GM06990 (cell line): ENCODE measurements around the gene DDAH1.

Source experiments
- DNase-seq: peaks from one replicate; pipeline ENCODE4 v3.0.0-alpha.2; 2011; ENCODE audit not compliant: insufficient read length; ENCODE audit errors: extremely low read depth
- H3K27me3 ChIP-seq: replicated peaks from 2 replicates; pipeline ENCODE4 v1.6.0; 2011; ENCODE audit warnings: low read length; ENCODE audit not compliant: control insufficient read depth, insufficient read depth
- H3K36me3 ChIP-seq: 2 replicates; pipeline ENCODE4 v1.5.1; 2011; ENCODE audit warnings: low read length; ENCODE audit not compliant: control insufficient read depth, insufficient read depth
- H3K4me3 ChIP-seq: replicated peaks from 2 replicates; pipeline ENCODE4 v1.5.1; 2011; ENCODE audit warnings: low read depth, mild to moderate bottlenecking, control low read depth, low read length
- TF ChIP-seq, protein P1 (sequence below): IDR thresholded peaks from 2 replicates; pipeline ENCODE4 v1.5.1; 2011; ENCODE audit warnings: low read length, control low read depth, mild to moderate bottlenecking, inconsistent platforms; ENCODE audit not compliant: insufficient read depth, poor library complexity, severe bottlenecking

The DDAH1 gene

DNA sequence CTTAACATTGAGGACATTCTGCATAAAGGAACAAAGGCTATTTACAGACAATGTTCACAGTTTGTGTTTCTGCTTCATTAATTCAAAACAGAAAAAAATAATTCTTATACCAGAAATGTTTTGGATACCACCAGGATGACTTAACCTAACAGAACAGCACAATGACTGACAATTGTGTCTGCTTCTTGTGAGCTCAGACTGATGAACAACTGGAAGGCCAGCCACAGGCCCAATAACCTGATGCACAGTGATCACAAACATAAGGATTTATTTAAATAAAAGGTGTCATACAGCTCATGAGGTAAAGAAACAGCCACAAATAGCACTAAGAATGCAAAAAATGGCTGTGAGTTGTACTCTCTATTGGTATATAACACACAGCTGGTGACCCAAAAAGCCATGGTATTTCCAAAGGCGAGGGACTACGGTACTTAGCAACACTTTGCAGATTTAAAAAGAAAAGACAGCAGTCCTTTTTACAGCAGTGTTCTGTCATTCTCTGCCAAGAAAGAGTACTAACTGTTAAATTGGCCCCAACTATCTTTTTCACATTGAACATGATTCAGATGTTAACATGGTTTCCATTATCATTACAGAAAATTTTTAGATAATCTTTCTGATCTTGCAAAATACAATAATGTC, 32.1 kb upstream of the DDAH1 start:
- TF ChIP-seq, protein P1, sequence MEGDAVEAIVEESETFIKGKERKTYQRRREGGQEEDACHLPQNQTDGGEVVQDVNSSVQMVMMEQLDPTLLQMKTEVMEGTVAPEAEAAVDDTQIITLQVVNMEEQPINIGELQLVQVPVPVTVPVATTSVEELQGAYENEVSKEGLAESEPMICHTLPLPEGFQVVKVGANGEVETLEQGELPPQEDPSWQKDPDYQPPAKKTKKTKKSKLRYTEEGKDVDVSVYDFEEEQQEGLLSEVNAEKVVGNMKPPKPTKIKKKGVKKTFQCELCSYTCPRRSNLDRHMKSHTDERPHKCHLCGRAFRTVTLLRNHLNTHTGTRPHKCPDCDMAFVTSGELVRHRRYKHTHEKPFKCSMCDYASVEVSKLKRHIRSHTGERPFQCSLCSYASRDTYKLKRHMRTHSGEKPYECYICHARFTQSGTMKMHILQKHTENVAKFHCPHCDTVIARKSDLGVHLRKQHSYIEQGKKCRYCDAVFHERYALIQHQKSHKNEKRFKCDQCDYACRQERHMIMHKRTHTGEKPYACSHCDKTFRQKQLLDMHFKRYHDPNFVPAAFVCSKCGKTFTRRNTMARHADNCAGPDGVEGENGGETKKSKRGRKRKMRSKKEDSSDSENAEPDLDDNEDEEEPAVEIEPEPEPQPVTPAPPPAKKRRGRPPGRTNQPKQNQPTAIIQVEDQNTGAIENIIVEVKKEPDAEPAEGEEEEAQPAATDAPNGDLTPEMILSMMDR: no peak
- Histone ChIP-seq H3K36me3 (no peaks in the 10 kb centered on the region), H3K27me3 (no peaks in the 10 kb centered on the region), H3K4me3 (no peak overlapping the region)
- no peak for DNase-seq

DNA sequence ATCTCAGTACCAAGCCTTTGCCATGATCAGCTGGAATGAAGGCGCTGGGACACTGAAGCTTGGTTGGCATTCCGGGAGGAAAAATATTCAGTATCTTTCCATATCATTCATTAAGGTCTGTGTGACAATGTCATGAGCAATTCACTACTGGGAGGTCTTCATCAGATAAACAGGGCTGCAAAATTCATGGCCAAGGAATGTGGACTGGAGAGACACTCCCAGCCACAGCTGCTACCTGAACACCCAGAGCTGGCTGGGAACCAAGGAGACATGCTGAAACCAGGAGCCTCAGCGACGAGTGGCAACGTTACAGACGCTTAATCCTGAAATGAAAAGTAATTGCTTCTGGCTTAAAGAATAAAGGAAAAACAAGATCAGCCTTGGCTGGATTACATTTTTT, 30.6 kb upstream of the DDAH1 start:
- no peak for DNase-seq
- H3K4me3 ChIP-seq: no peak overlapping the region
- no peaks in the 10 kb centered on the region for H3K27me3 ChIP-seq
- TF ChIP-seq, protein P1: no peak
- H3K36me3 ChIP-seq: no peaks in the 10 kb centered on the region

DNA sequence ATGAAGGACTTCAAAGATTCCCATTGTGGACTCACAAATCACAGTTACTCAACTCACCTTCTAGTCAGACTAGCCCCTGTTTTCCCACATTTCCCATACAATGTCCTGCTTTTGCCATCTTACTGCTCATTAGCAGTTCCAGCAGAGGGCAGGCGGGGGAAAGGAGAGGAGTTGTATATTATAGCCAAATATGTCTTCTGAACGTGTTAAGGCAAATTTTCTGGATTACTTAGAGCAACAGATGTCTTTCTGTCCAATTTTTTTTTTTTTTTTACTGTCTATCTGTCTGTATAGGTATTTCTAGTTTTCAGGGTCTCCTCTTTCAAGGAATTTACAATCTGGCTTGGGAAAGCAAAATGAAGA, 29.9 kb upstream of the DDAH1 start:
- Histone ChIP-seq H3K36me3 (no peaks in the 10 kb centered on the region), H3K4me3 (no peak overlapping the region), H3K27me3 (no peaks in the 10 kb centered on the region)
- TF ChIP-seq, protein P1: no peak
- no peak for DNase-seq

DNA sequence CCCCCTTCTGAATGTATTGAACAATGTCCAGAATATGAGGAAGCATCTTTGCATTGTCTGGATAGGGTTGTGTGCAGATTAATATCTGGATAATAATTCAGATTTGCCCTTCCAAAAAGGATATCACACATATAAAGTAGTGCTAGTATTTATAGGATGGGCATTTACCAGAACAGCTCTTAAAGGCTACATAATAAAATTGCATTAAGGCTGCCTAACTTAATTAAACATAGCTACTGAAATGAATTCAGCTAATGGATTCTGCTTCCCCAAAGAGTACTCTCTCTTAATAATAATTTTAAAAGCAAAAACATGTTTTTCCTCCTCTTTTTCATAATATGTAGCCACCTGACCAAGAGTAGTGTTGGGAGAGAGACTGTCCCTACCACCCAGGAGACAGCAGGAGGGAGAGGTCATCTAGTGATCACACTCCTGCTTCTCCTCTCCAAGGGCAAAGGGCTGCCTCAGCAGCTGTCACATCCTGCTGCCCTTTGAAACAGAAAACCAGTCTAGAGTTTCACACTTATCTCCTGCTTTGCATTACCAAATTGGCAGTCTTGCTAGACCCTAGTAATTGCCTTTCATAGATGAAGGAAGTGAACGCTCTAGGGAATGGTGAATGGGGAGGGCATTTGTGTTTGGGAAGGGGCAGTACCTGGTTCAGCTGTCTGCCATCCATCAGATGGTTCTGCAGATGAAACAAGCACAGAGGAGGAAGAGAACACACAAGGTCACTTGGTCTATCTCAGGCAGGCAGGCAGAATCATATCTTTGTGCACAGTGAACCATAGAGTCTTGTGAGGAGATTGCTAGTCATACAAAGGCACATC, 29.3 kb upstream of the DDAH1 start:
- no peaks in the 10 kb centered on the region for H3K36me3 ChIP-seq
- DNase-seq: no peak
- no peaks in the 10 kb centered on the region for H3K27me3 ChIP-seq
- TF ChIP-seq, protein P1: no peak
- H3K4me3 ChIP-seq: no peak overlapping the region

DNA sequence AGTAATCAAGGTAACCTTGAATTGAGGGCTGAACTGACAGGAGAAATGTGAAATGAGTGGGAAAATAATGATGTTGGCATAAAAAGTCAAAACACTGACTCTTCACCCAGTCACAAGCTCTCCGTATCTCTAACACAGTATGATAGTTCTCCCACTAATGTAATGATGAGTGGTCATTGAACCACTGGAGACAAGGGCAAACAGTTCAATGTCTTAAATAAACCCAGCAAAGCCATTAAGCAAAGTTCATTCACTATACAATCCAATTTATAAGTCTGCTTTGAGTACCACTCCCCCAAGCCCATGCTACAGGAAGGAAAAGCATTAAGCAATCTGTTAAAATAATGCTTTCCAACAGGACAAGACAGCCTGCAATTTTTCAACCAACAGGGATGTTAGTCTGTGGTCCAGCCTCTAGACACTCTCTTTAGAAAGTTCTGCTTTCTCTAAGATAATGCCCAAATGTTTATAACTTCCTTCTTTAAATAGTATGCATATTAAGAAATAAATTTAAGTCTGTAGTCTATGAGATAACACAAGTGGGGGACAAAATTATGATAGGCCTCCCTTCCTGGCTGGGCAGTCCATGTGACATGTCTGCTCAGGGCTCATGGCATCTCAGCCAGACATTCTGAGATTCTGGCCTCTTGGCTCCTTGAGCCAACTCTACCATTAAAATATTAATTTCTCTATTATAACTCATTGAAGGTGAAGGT, 25.5 kb upstream of the DDAH1 start:
- TF ChIP-seq, protein P1: no peak
- Histone ChIP-seq H3K27me3 (no peaks in the 10 kb centered on the region), H3K36me3 (no peaks in the 10 kb centered on the region), H3K4me3 (no peak overlapping the region)
- DNase-seq: no peak
